ENCODE measurements around the gene BANK1. TPM values are rescaled to one million over a fixed set of nuclear protein-coding genes. Genes with fewer than 3 reads are reported as not detected.

Gene BANK1
- total RNA-seq, 1 experiment from 2014 or later: 3.3 TPM

DNA sequence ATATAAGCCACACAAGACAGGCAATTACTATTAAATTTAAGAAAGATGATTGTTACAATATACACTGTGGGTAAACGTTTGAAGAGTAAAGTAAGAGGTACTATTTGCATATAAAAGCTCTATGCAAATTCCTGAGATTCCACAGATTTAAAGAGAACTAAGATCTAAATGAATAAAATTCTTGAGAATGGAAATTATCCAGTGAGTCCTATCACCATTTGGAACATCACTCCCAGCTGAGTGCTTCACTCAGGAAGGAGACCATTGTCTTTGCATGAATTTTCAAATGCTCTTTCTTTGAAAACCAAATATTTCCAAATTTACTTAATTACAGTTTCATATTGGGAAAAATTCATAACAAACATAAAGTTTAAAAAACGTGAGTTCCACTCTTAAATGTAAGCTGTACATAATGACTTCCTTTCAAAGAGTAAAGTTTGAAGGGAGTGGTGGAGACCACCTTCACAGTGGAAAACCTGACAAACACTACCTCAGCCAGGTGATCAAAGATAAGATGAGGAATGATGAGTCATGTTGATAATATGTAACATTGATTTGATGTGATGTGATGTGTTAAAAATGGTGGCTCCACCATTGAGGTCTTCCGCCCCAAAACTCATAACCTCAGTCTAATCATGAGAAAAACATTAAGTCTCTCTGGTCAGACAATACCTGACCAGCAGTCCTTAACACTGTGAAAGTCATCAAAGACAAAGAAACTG, 159.9 kb downstream of the BANK1 start:
- Histone ChIP-seq H3K4me1 (ENCODE audit: control insufficient read depth, insufficient read depth, low read length) (no peaks in the 10 kb centered on the region), H3K4me3 (ENCODE audit: low read depth in 2 of 2, low read length in 2 of 2) (no peak overlapping the region), H3K27me3 (ENCODE audit: control insufficient read depth, insufficient read depth, low read length) (no peaks in the 10 kb centered on the region), H3K36me3 (ENCODE audit: control insufficient read depth, insufficient read depth, low read length) (no peaks in the 10 kb centered on the region), H3K9me3 (ENCODE audit: control insufficient read depth, insufficient read depth, low read depth, low read length) (no peaks in the 10 kb centered on the region), H3K27ac (ENCODE audit: low read length) (no peak overlapping the region)
- ATAC-seq (no peak), DNase-seq (ENCODE audit: low read depth, low spot score) (no peak)
- intact Hi-C loops (cut with micrococcal nuclease; ENCODE audit: unreplicated experiment): no loop called here
- in situ Hi-C loops (cut with HindIII; ENCODE audit: low pct_unique_long_range_greater_than_20kb, low sequenced_read_pairs): no loop called here
- ChIA-PET POLR2A (no interaction called here), CTCF (no interaction called here)
- no peak for TF ChIP-seq TCF7L2 (IDR thresholded peaks at IDR 0.05; ENCODE audit: low read depth, low read length)
- no peak for TF ChIP-seq POLR2AphosphoS5 (IDR thresholded peaks at IDR 0.05; ENCODE audit: low read depth, low read length)
- TF ChIP-seq, protein P1, sequence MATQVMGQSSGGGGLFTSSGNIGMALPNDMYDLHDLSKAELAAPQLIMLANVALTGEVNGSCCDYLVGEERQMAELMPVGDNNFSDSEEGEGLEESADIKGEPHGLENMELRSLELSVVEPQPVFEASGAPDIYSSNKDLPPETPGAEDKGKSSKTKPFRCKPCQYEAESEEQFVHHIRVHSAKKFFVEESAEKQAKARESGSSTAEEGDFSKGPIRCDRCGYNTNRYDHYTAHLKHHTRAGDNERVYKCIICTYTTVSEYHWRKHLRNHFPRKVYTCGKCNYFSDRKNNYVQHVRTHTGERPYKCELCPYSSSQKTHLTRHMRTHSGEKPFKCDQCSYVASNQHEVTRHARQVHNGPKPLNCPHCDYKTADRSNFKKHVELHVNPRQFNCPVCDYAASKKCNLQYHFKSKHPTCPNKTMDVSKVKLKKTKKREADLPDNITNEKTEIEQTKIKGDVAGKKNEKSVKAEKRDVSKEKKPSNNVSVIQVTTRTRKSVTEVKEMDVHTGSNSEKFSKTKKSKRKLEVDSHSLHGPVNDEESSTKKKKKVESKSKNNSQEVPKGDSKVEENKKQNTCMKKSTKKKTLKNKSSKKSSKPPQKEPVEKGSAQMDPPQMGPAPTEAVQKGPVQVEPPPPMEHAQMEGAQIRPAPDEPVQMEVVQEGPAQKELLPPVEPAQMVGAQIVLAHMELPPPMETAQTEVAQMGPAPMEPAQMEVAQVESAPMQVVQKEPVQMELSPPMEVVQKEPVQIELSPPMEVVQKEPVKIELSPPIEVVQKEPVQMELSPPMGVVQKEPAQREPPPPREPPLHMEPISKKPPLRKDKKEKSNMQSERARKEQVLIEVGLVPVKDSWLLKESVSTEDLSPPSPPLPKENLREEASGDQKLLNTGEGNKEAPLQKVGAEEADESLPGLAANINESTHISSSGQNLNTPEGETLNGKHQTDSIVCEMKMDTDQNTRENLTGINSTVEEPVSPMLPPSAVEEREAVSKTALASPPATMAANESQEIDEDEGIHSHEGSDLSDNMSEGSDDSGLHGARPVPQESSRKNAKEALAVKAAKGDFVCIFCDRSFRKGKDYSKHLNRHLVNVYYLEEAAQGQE (IDR thresholded peaks at IDR 0.05; ENCODE audit: insufficient read depth in 1 of 2, low read depth in 2 of 2, low read length in 1 of 2): no peak
- no TSS peak for BruUV-seq (replicated peaks)

DNA sequence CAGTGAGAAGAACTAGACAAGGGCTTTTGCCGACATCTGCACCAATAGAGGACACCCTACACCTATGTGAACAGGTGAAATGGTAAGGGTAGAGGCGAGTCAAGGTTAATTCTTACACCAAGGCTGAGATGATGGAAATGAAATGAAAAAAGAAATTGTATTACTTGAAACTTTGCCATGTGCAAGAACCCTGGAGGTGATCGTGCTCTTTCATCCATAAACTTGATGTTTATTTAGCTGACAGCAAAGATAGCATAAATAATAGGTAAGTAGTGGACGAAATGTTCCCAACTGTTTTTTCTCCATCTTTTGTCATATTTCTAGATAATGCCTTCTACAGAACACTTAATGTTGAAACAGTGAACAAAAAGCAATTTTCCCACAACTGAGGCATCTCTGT, 162.5 kb downstream of the BANK1 start:
- TF ChIP-seq POLR2AphosphoS5 (IDR thresholded peaks at IDR 0.05; ENCODE audit: low read depth, low read length) (no peak), TCF7L2 (IDR thresholded peaks at IDR 0.05; ENCODE audit: low read depth, low read length) (no peak), SIN3A (IDR thresholded peaks at IDR 0.05; ENCODE audit: borderline replicate concordance, insufficient read depth, low read depth, low read length) (no peak)
- TF ChIP-seq, protein P1 (IDR thresholded peaks at IDR 0.05; ENCODE audit: insufficient read depth in 1 of 2, low read depth in 2 of 2, low read length in 1 of 2): no peak
- TF ChIP-seq, protein P2, sequence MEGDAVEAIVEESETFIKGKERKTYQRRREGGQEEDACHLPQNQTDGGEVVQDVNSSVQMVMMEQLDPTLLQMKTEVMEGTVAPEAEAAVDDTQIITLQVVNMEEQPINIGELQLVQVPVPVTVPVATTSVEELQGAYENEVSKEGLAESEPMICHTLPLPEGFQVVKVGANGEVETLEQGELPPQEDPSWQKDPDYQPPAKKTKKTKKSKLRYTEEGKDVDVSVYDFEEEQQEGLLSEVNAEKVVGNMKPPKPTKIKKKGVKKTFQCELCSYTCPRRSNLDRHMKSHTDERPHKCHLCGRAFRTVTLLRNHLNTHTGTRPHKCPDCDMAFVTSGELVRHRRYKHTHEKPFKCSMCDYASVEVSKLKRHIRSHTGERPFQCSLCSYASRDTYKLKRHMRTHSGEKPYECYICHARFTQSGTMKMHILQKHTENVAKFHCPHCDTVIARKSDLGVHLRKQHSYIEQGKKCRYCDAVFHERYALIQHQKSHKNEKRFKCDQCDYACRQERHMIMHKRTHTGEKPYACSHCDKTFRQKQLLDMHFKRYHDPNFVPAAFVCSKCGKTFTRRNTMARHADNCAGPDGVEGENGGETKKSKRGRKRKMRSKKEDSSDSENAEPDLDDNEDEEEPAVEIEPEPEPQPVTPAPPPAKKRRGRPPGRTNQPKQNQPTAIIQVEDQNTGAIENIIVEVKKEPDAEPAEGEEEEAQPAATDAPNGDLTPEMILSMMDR (IDR thresholded peaks at IDR 0.05): no peak
- H3K27me3 ChIP-seq (ENCODE audit: control insufficient read depth, insufficient read depth, low read length): no peaks in the 10 kb centered on the region
- no peak for ATAC-seq
- ChIA-PET CTCF (no interaction called here), POLR2A (no interaction called here)
- intact Hi-C loops (cut with micrococcal nuclease; ENCODE audit: unreplicated experiment) (no loop called here), in situ Hi-C loops (cut with HindIII; ENCODE audit: low pct_unique_long_range_greater_than_20kb, low sequenced_read_pairs) (no loop called here)
- no peak overlapping the region for H3K27ac ChIP-seq (ENCODE audit: low read length)
- DNase-seq (ENCODE audit: low read depth, low spot score): no peak
- H3K9me3 ChIP-seq (ENCODE audit: control insufficient read depth, insufficient read depth, low read depth, low read length): no peaks in the 10 kb centered on the region
- BruUV-seq (replicated peaks): no TSS peak
- H3K4me3 ChIP-seq (ENCODE audit: low read depth in 2 of 2, low read length in 2 of 2): no peak overlapping the region
- H3K4me1 ChIP-seq (ENCODE audit: control insufficient read depth, insufficient read depth, low read length): no peaks in the 10 kb centered on the region
- no peaks in the 10 kb centered on the region for H3K36me3 ChIP-seq (ENCODE audit: control insufficient read depth, insufficient read depth, low read length)

Measured in Panc1 (cell line).